GM21526 (cell line): ENCODE results near the gene TOLLIP.

Experiments
- ATAC-seq: cut with Tn5 transposase; IDR thresholded peaks from one replicate; pipeline ENCODE4 v1.9.1; 2021; ENCODE audit warnings: moderate library complexity; ENCODE audit not compliant: unreplicated experiment, low FRiP score

Gene TOLLIP

GRCh38 chr11:1300121-1300520, 9.3 kb downstream of the TOLLIP start:
- ATAC-seq, result no peak

- ATAC-seq, result no peak
These were observed 9.8 kb downstream of the TOLLIP start for GRCh38 chr11:1299621-1300020.

GRCh38 chr11:1298695-1299492, 10.5 kb downstream of the TOLLIP start:
- ATAC-seq, result no peak

- no peak for ATAC-seq
These were observed 11.6 kb downstream of the TOLLIP start for GRCh38 chr11:1297576-1298473.

- no peak for ATAC-seq
These were observed 12.3 kb downstream of the TOLLIP start for GRCh38 chr11:1297011-1297575.

- ATAC-seq, result no peak
These were observed 13.1 kb downstream of the TOLLIP start for GRCh38 chr11:1296287-1296686.

- ATAC-seq, result no peak
These were observed 13.8 kb downstream of the TOLLIP start for GRCh38 chr11:1295591-1295990.

- no peak for ATAC-seq
These were observed 14.3 kb downstream of the TOLLIP start for GRCh38 chr11:1295086-1295485.

GRCh38 chr11:1293619-1294015, 15.8 kb downstream of the TOLLIP start:
- ATAC-seq, result no peak

GRCh38 chr11:1292644-1293618, 16.5 kb downstream of the TOLLIP start:
- no peak for ATAC-seq

- ATAC-seq, result no peak
These were observed 17.3 kb downstream of the TOLLIP start for GRCh38 chr11:1292018-1292643.

GRCh38 chr11:1291295-1292017, 18.0 kb downstream of the TOLLIP start:
- no peak for ATAC-seq

GRCh38 chr11:1290052-1291040, 19.1 kb downstream of the TOLLIP start:
- ATAC-seq, result no peak

GRCh38 chr11:1289211-1289935, 20.1 kb downstream of the TOLLIP start:
- ATAC-seq, result no peak

- no peak for ATAC-seq
These were observed 20.8 kb downstream of the TOLLIP start for GRCh38 chr11:1288426-1289151.

- no peak for ATAC-seq
These were observed 21.5 kb downstream of the TOLLIP start for GRCh38 chr11:1287928-1288327.

- ATAC-seq, result no peak
These were observed 23.6 kb downstream of the TOLLIP start for GRCh38 chr11:1285876-1286275.
